ENCODE results near the gene PRPSAP1. TPM values are rescaled to one million over a fixed set of nuclear protein-coding genes. Genes with fewer than 3 reads are reported as not detected.

Gene PRPSAP1
- total RNA-seq, 1 experiment from 2014 or later = 99.6 TPM

GRCh38 chr17:76273445-76274111 is 80.1 kb downstream of the PRPSAP1 start:
- CTCF ChIA-PET = interaction anchor here (0.6 kb wide), 2 partner anchors 46 to 293 kb away, joined by 5 to 11 read pairs; no protein-coding TSS in a partner anchor
- TF ChIP-seq REST (IDR thresholded peaks at IDR 0.05; ENCODE audit: insufficient read depth in 1 of 2, low read depth in 2 of 2, low read length in 1 of 2) (no peak), SIN3A (IDR thresholded peaks at IDR 0.05; ENCODE audit: borderline replicate concordance, insufficient read depth, low read depth, low read length) (no peak), CTCF (IDR thresholded peaks at IDR 0.05) (no peak), POLR2AphosphoS5 (IDR thresholded peaks at IDR 0.05; ENCODE audit: low read depth, low read length) (no peak), TCF7L2 (IDR thresholded peaks at IDR 0.05; ENCODE audit: low read depth, low read length) (no peak)

GRCh38 chr17:76272541-76273444 is 80.9 kb downstream of the PRPSAP1 start:
- DNase-seq (ENCODE audit: low read depth, low spot score) (no peak), ATAC-seq (no peak)
- H3K27me3 ChIP-seq (ENCODE audit: control insufficient read depth, insufficient read depth, low read length) = no peaks in the 10 kb centered on the region
- no peak overlapping the region for H3K4me3 ChIP-seq (ENCODE audit: low read depth in 2 of 2, low read length in 2 of 2)
- peaks cover 36% of the 10 kb centered on the region for H3K4me1 ChIP-seq (ENCODE audit: control insufficient read depth, insufficient read depth, low read length)
- POLR2A ChIA-PET = interaction anchor here (0.6 kb wide), 1 partner anchor 13 kb away, joined by 4 read pairs; no protein-coding TSS in a partner anchor
- in situ Hi-C loops (cut with HindIII; ENCODE audit: low pct_unique_long_range_greater_than_20kb, low sequenced_read_pairs) (no loop called here), intact Hi-C loops (cut with micrococcal nuclease; ENCODE audit: unreplicated experiment) (no loop called here)
- H3K9me3 ChIP-seq (ENCODE audit: control insufficient read depth, insufficient read depth, low read depth, low read length) = no peaks in the 10 kb centered on the region
- CTCF ChIA-PET = no interaction called here
- TF ChIP-seq SIN3A (IDR thresholded peaks at IDR 0.05; ENCODE audit: borderline replicate concordance, insufficient read depth, low read depth, low read length) (no peak), REST (IDR thresholded peaks at IDR 0.05; ENCODE audit: insufficient read depth in 1 of 2, low read depth in 2 of 2, low read length in 1 of 2) (no peak), TCF7L2 (IDR thresholded peaks at IDR 0.05; ENCODE audit: low read depth, low read length) (no peak), POLR2AphosphoS5 (IDR thresholded peaks at IDR 0.05; ENCODE audit: low read depth, low read length) (no peak), CTCF (IDR thresholded peaks at IDR 0.05) (no peak)
- no peak overlapping the region for H3K27ac ChIP-seq (ENCODE audit: low read length)
- BruUV-seq (replicated peaks) = no TSS peak
- H3K36me3 ChIP-seq (ENCODE audit: control insufficient read depth, insufficient read depth, low read length) = no peaks in the 10 kb centered on the region

More at GRCh38 chr17:76273445-76274111, 80.1 kb downstream of the PRPSAP1 start:
- Histone ChIP-seq H3K27me3 (ENCODE audit: control insufficient read depth, insufficient read depth, low read length) (no peaks in the 10 kb centered on the region), H3K27ac (ENCODE audit: low read length) (no peak overlapping the region), H3K4me1 (ENCODE audit: control insufficient read depth, insufficient read depth, low read length) (peaks cover 28% of the 10 kb centered on the region), H3K36me3 (ENCODE audit: control insufficient read depth, insufficient read depth, low read length) (no peaks in the 10 kb centered on the region), H3K9me3 (ENCODE audit: control insufficient read depth, insufficient read depth, low read depth, low read length) (no peaks in the 10 kb centered on the region), H3K4me3 (ENCODE audit: low read depth in 2 of 2, low read length in 2 of 2) (no peak overlapping the region)
- POLR2A ChIA-PET = no interaction called here
- ATAC-seq (no peak), DNase-seq (ENCODE audit: low read depth, low spot score) (no peak)
- intact Hi-C loops (cut with micrococcal nuclease; ENCODE audit: unreplicated experiment) (no loop called here), in situ Hi-C loops (cut with HindIII; ENCODE audit: low pct_unique_long_range_greater_than_20kb, low sequenced_read_pairs) (no loop called here)
- no TSS peak for BruUV-seq (replicated peaks)
